Mesenchymal stem cell (in vitro differentiated cells and primary cell): ENCODE measurements around the gene TLK1.

ENCODE experiments used
- DNase-seq: peaks from one replicate; pipeline ENCODE4 v3.0.0-alpha.2; 2013
- H2AFZ ChIP-seq: one replicate; pipeline ENCODE4 v1.6.1; 2013; ENCODE audit warnings: low read depth, mild to moderate bottlenecking, control low read depth, inconsistent platforms, low read length, moderate library complexity
- H2AK5ac ChIP-seq: 2 replicates; pipeline ENCODE4 v1.6.1; 2013; ENCODE audit warnings: low read length, moderate library complexity, mild to moderate bottlenecking, inconsistent platforms; ENCODE audit not compliant: severe bottlenecking
- H2BK120ac ChIP-seq: one replicate; pipeline ENCODE4 v1.6.1; 2013; ENCODE audit warnings: low read depth, mild to moderate bottlenecking, inconsistent platforms, low read length, moderate library complexity
- H2BK12ac ChIP-seq, 2 experiments: one replicate each; pipeline ENCODE4 v1.6.1; 2013; ENCODE audit warnings: inconsistent platforms in 2 of 2, low read length in 2 of 2, mild to moderate bottlenecking in 2 of 2, moderate library complexity in 2 of 2, control low read depth in 1 of 2
- H2BK15ac ChIP-seq: one replicate; pipeline ENCODE4 v1.6.1; 2013; ENCODE audit warnings: mild to moderate bottlenecking, low read depth, inconsistent platforms; ENCODE audit not compliant: poor library complexity, severe bottlenecking
- H2BK5ac ChIP-seq: 2 replicates; pipeline ENCODE4 v1.6.1; 2013; ENCODE audit warnings: low read depth, mild to moderate bottlenecking, low read length, control low read depth, inconsistent platforms; ENCODE audit not compliant: poor library complexity, severe bottlenecking
- H3K14ac ChIP-seq, 2 experiments: one replicate each; pipeline ENCODE4 v1.6.1; 2013; ENCODE audit warnings: inconsistent platforms in 2 of 2, low read length in 2 of 2, control low read depth in 1 of 2, mild to moderate bottlenecking in 1 of 2, moderate library complexity in 1 of 2
- H3K18ac ChIP-seq, 2 experiments: one replicate each; pipeline ENCODE4 v1.6.1; 2013; ENCODE audit warnings: inconsistent platforms in 2 of 2, low read length in 2 of 2, control low read depth in 1 of 2, low read depth in 1 of 2, mild to moderate bottlenecking in 1 of 2
- H3K23ac ChIP-seq, 2 experiments: one replicate each; pipeline ENCODE4 v1.6.1; 2013; ENCODE audit warnings: inconsistent platforms in 2 of 2, low read length in 2 of 2, mild to moderate bottlenecking in 2 of 2, moderate library complexity in 2 of 2, control low read depth in 1 of 2
- H3K27ac ChIP-seq: 2 replicates; pipeline ENCODE4 v1.5.1; 2013; ENCODE audit warnings: mild to moderate bottlenecking, moderate library complexity, low read length, control low read depth, inconsistent platforms; ENCODE audit not compliant: poor library complexity, severe bottlenecking
- H3K27me3 ChIP-seq, 2 experiments: 2 replicates each; pipeline versions ENCODE4 v1.6.1 to v1.7.0; 2013; ENCODE audit warnings: low read length in 2 of 2, mild to moderate bottlenecking in 2 of 2, moderate library complexity in 2 of 2, control low read depth in 1 of 2, inconsistent platforms in 1 of 2; ENCODE audit not compliant: control insufficient read depth in 1 of 2, insufficient read depth in 1 of 2
- H3K36me3 ChIP-seq, 2 experiments: 2 replicates each; pipeline versions ENCODE4 v1.6.1 to v1.7.0; 2013; ENCODE audit warnings: low read length in 2 of 2, control low read depth in 1 of 2, inconsistent platforms in 1 of 2, low read depth in 1 of 2, mild to moderate bottlenecking in 1 of 2; ENCODE audit not compliant: insufficient read depth in 2 of 2, control insufficient read depth in 1 of 2
- H3K4ac ChIP-seq, 2 experiments: one replicate each; pipeline ENCODE4 v1.6.1; 2013; ENCODE audit warnings: inconsistent platforms in 2 of 2, low read length in 2 of 2, mild to moderate bottlenecking in 2 of 2, moderate library complexity in 2 of 2, control low read depth in 1 of 2, low read depth in 1 of 2
- H3K4me1 ChIP-seq: 2 replicates; pipeline ENCODE4 v1.6.1; 2013; ENCODE audit warnings: low read depth, low read length, control low read depth; ENCODE audit not compliant: control insufficient read depth, insufficient read depth
- H3K4me2 ChIP-seq: 2 replicates; pipeline ENCODE4 v1.6.1; 2013; ENCODE audit warnings: low read length, mild to moderate bottlenecking, inconsistent platforms; ENCODE audit not compliant: poor library complexity, severe bottlenecking
- H3K4me3 ChIP-seq, 2 experiments: 2 replicates each; pipeline versions ENCODE4 v1.5.1 to v1.7.0; 2013; ENCODE audit warnings: low read length in 2 of 2, mild to moderate bottlenecking in 2 of 2, control low read depth in 1 of 2, low read depth in 1 of 2; ENCODE audit not compliant: insufficient read depth in 1 of 2
- H3K79me1 ChIP-seq: replicated peaks from 2 replicates; pipeline ENCODE4 v1.6.1; 2013; ENCODE audit warnings: mild to moderate bottlenecking, control low read depth, low read length, inconsistent platforms; ENCODE audit not compliant: poor library complexity, severe bottlenecking
- H3K9ac ChIP-seq: 2 replicates; pipeline ENCODE4 v1.7.0; 2013; ENCODE audit warnings: mild to moderate bottlenecking, low read length, moderate library complexity
- H3K9me3 ChIP-seq: 2 replicates; pipeline ENCODE4 v1.7.0; 2013; ENCODE audit warnings: mild to moderate bottlenecking, low read length; ENCODE audit not compliant: control insufficient read depth
- H4K8ac ChIP-seq: one replicate; pipeline ENCODE4 v1.6.1; 2013; ENCODE audit warnings: inconsistent platforms, mild to moderate bottlenecking, low read length, moderate library complexity
- H4K91ac ChIP-seq: one replicate; pipeline ENCODE4 v1.6.1; 2013; ENCODE audit warnings: mild to moderate bottlenecking, low read length, inconsistent platforms
- WGBS: methylation state at CpG from one replicate; pipeline ENCODE4 v1.1.7; 2013; ENCODE audit warnings: mixed read lengths; 5-methylcytosine and 5-hydroxymethylcytosine counted together

Gene TLK1

GRCh38 chr2:171169839-171170238 is 9.1 kb upstream of the TLK1 start:
- Histone ChIP-seq H3K23ac (no peak overlapping the region), H3K4me3 (no peak overlapping the region), H3K9ac (no peak overlapping the region), H3K14ac (no peak overlapping the region), H3K4me1 (no peaks in the 10 kb centered on the region), H3K79me1 (no peaks in the 10 kb centered on the region), H2BK15ac (no peak overlapping the region), H3K36me3 (no peaks in the 10 kb centered on the region), H3K27me3 (no peaks in the 10 kb centered on the region), H3K27ac (no peak overlapping the region), H2AK5ac (no peak overlapping the region), H2BK5ac (no peak overlapping the region), H3K9me3 (no peaks in the 10 kb centered on the region), H4K91ac (no peak overlapping the region), H3K4me2 (no peak overlapping the region), H4K8ac (no peak overlapping the region), H2AFZ (no peak overlapping the region), H3K4ac (no peak overlapping the region), H2BK12ac (no peak overlapping the region), H2BK120ac (no peak overlapping the region), H3K18ac (no peak overlapping the region)
- DNase-seq, result no peak

DNA sequence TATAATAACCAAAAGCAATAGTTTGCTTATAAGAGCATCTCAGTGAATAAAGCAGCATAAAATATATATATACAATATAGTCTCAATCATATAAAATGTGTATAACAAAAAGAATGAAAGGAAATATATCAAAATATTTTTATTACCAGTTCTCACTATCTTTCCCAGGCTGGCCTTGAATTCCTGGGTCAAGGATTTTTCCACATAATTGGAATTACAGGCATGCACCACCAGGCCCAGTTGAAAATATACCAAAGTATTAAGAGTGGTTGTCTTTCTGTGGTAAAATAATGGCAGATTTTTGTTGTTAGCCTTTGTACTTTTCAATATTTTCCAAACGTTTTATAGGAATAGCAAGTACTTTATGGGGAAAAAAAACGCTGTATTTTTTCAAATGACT is 8.6 kb upstream of the TLK1 start:
- Histone ChIP-seq H3K79me1 (no peaks in the 10 kb centered on the region), H3K4ac (no peak overlapping the region), H3K23ac (no peak overlapping the region), H3K27ac (no peak overlapping the region), H3K27me3 (no peaks in the 10 kb centered on the region), H2AK5ac (no peak overlapping the region), H3K14ac (no peak overlapping the region), H3K36me3 (no peaks in the 10 kb centered on the region), H3K18ac (no peak overlapping the region), H3K9me3 (no peaks in the 10 kb centered on the region), H2BK120ac (no peak overlapping the region), H3K9ac (no peak overlapping the region), H4K8ac (no peak overlapping the region), H4K91ac (no peak overlapping the region), H3K4me1 (no peaks in the 10 kb centered on the region), H3K4me3 (no peak overlapping the region), H2BK15ac (no peak overlapping the region), H2AFZ (no peak overlapping the region), H2BK12ac (no peak overlapping the region), H2BK5ac (no peak overlapping the region), H3K4me2 (no peak overlapping the region)
- DNase-seq, result no peak
- 50% methylated on average over 1 of the region's 2 CpGs for WGBS

DNA sequence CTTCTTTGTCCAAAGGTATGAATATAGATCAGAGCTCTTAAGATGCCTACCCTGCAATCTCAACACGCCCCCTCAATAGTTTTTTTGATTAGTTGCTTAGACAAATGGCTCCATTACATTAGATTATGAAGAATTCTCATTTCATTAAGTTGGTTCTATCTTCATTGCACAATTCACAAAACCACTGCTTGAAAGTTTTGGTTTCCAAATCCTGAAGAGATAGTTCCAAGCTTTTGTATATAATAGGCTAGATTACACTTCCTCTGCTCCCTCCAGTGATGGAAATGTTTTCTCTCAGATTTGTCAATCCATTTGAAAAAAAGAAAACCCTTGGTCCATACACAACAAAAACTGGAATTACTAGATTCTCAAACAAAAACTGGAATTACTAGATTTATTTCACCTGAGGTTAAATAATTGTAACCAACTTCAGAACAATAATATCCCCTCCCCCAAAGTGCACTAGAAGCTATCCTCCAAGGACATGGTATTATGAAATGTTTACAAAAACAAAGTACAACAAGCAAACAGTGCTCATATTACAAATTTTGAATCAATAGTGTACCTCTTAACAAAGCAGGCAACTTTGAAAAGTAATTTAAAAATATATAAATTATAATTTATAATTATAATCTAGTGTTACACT is 6.8 kb upstream of the TLK1 start:
- no peak overlapping the region for H2BK12ac ChIP-seq
- H3K23ac ChIP-seq, result no peak overlapping the region
- DNase-seq, result peak; percentile 47
- no peak overlapping the region for H3K9ac ChIP-seq
- no peak overlapping the region for H3K4ac ChIP-seq
- H3K27me3 ChIP-seq, result no peaks in the 10 kb centered on the region
- no peak overlapping the region for H4K8ac ChIP-seq
- no peak overlapping the region for H3K27ac ChIP-seq
- H3K4me3 ChIP-seq, result no peak overlapping the region
- no peak overlapping the region for H2AK5ac ChIP-seq
- H2BK120ac ChIP-seq, result no peak overlapping the region
- H2BK15ac ChIP-seq, result no peak overlapping the region
- H3K79me1 ChIP-seq, result no peaks in the 10 kb centered on the region
- H3K9me3 ChIP-seq, result no peaks in the 10 kb centered on the region
- no peak overlapping the region for H4K91ac ChIP-seq
- H3K4me1 ChIP-seq, result no peaks in the 10 kb centered on the region
- H2BK5ac ChIP-seq, result no peak overlapping the region
- H3K14ac ChIP-seq, result no peak overlapping the region
- no peaks in the 10 kb centered on the region for H3K36me3 ChIP-seq
- no CpG with 5 or more reads among the region's 1 CpG for WGBS
- H2AFZ ChIP-seq, result no peak overlapping the region
- H3K4me2 ChIP-seq, result no peak overlapping the region
- no peak overlapping the region for H3K18ac ChIP-seq

- no peak overlapping the region for H3K4me3 ChIP-seq
- H2AFZ ChIP-seq, result no peak overlapping the region
- no peak overlapping the region for H4K91ac ChIP-seq
- DNase-seq, result no peak
- no peak overlapping the region for H3K23ac ChIP-seq
- no peak overlapping the region for H2AK5ac ChIP-seq
- no peak overlapping the region for H3K4me2 ChIP-seq
- no peak overlapping the region for H3K4ac ChIP-seq
- H2BK120ac ChIP-seq, result no peak overlapping the region
- H3K27me3 ChIP-seq, result no peaks in the 10 kb centered on the region
- H3K14ac ChIP-seq, result no peak overlapping the region
- no peaks in the 10 kb centered on the region for H3K79me1 ChIP-seq
- H4K8ac ChIP-seq, result peak overlapping the region; percentile 64
- H3K9ac ChIP-seq, result no peak overlapping the region
- H2BK12ac ChIP-seq, result no peak overlapping the region
- H3K36me3 ChIP-seq, result no peaks in the 10 kb centered on the region
- no peak overlapping the region for H3K27ac ChIP-seq
- over 99% methylated on average over 3 of the region's 6 CpGs for WGBS
- H2BK15ac ChIP-seq, result no peak overlapping the region
- no peaks in the 10 kb centered on the region for H3K4me1 ChIP-seq
- no peaks in the 10 kb centered on the region for H3K9me3 ChIP-seq
- no peak overlapping the region for H2BK5ac ChIP-seq
- H3K18ac ChIP-seq, result peak overlapping the region in 1 of 2 experiments; percentile 21
These were observed 5.8 kb upstream of the TLK1 start for GRCh38 chr2:171166328-171166983.
